HFF-Myc (cell line): ENCODE data around the gene HYAL2.
"Not testable (repeated sequence)": the region's sequence is repeated elsewhere in the genome, so short reads cannot be mapped to it uniquely, and the experiment has no call there.

Experiments
- DNase-seq: peaks from one replicate; pipeline ENCODE4 v3.0.0-alpha.2; 2011; ENCODE audit warnings: low read depth; ENCODE audit errors: extremely low read depth
- H3K4me3 ChIP-seq: replicated peaks from 2 replicates; pipeline ENCODE4 v1.5.1; 2011; ENCODE audit warnings: low read depth, mild to moderate bottlenecking, control low read depth, low read length
- CTCF ChIP-seq: IDR thresholded peaks from 2 replicates; pipeline ENCODE4 v1.5.1; 2012; ENCODE audit warnings: mild to moderate bottlenecking, low read depth, low read length, control low read depth; ENCODE audit errors: missing control alignments

Gene HYAL2

DNA sequence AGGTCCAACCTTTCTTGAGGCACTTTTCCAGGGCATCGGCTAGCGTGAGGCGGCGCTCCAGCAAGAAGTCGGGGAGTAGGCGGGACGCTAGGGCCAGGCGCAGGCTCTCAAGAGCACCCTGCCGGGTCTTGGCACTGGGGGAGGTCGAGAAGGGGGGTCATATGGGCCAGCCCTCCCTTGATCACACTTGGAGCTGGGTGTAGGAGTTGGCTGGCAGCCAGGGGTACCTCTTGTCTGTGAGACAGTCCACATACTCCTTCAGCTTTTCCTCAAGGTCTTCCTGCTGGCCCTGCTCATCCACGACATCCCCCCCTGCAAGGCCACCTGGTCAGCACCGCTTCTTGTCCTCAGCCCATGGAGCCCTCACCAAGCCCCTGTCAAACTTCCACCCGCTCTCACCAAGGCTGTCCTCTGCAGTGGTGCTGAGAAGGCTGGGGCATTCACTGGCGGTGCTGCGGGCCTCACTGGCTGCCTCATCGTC is 32.3 kb downstream of the HYAL2 start:
- peak overlapping the region; percentile 100 for H3K4me3 ChIP-seq
- no peak for TF ChIP-seq CTCF

GRCh38 chr3:50289130-50289529 is 33.4 kb downstream of the HYAL2 start:
- H3K4me3 ChIP-seq = no peak overlapping the region
- no peak for TF ChIP-seq CTCF
- DNase-seq = no peak

More for the DNA sequence above, 32.3 kb downstream of the HYAL2 start:
- DNase-seq = no peak

DNA sequence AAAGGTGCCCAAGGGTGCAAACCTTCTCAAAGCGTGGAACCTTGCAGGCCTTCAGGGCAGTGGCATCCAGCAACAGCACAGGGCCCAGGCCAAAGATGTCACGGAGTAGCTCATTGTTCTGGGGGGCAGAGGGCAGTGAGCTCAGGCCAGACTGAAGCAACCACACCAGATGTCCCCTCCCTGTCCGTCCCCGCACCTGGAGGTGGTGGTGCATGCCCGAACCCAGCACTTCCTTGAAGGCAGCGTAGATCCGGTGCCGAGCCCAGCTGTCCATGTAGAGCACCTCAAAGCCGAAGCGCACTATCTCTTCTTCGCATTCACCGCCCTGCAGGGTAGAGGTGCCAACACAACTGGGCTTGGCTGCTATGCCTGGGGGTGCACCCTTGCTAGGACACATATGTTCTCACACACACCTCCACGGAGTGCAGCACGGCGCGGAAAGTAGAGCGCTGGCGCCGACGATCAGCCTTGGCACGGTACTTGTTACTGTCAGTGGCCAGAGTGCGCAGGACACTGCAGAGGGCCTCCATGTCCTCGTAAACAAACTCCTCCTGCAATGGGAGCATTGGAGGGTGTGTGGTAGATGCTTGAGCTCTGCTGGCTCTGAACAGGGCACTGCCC is 34.0 kb downstream of the HYAL2 start:
- no peak for TF ChIP-seq CTCF
- no peak overlapping the region for H3K4me3 ChIP-seq
- no peak for DNase-seq

- TF ChIP-seq CTCF = no peak
- no peak overlapping the region for H3K4me3 ChIP-seq
- DNase-seq = no peak
Measured at GRCh38 chr3:50287262-50287661, 35.3 kb downstream of the HYAL2 start.

- TF ChIP-seq CTCF = no peak
- DNase-seq = no peak
- H3K4me3 ChIP-seq = no peak overlapping the region
Measured at GRCh38 chr3:50286322-50287227, 36.0 kb downstream of the HYAL2 start.

DNA sequence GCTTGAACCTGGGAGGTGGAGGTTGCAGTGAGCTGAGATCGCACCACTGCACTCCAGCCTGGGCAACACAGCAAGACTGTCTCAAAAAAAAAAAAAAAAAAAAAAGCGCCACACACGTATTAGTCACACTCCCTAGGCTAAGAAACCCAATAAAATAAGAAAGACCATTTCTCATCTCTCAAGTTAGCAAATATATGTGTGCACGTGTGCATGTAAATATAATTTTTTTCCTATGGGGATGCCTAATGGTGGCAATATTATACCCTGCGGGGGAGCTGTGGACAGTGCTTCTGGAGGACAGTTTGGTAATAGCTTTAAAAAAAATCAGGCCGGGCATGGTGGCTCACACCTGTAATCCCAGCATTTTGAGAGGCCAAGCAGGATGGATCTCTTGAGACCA is 38.4 kb downstream of the HYAL2 start:
- not testable (repeated sequence) for H3K4me3 ChIP-seq, DNase-seq

- no peak overlapping the region for H3K4me3 ChIP-seq
- no peak for TF ChIP-seq CTCF
- DNase-seq = no peak
Measured at GRCh38 chr3:50279255-50280016, 43.1 kb downstream of the HYAL2 start.
